ENCODE results near the gene ELL2. TPM values are rescaled to one million over a fixed set of nuclear protein-coding genes. Genes with fewer than 3 reads are reported as not detected.
A peak's percentile ranks its signal among the peaks of the same experiment; 100 is the strongest.

Gene ELL2
- total and polyA plus RNA-seq, 2 of the 13 experiments (the other 11 are each of a cell fraction or from before 2014, with no cell fraction given) = 78.9 to 97.1 TPM

GRCh38 chr5:95988094-95988493 is 26.4 kb upstream of the ELL2 start (continued):
- TF ChIP-seq ZNF629 (CRISPR knock-in tag; conservative IDR thresholded peaks at IDR 0.05) = peak; percentile 82
- TF ChIP-seq FOXA3 (CRISPR knock-in tag; IDR thresholded peaks at IDR 0.05) = peak; percentile 90
- TF ChIP-seq ZNF20 (CRISPR knock-in tag; IDR thresholded peaks at IDR 0.05) = no peak
- 0 out of 2 replicates have a peak, but pooled peaks have one; percentile 23 for TF ChIP-seq ZNF644 (CRISPR knock-in tag; IDR thresholded peaks at IDR 0.05; ENCODE audit: low read depth)
- no peak for TF ChIP-seq HIC2 (CRISPR knock-in tag; IDR thresholded peaks at IDR 0.05; ENCODE audit: low read depth)
- TF ChIP-seq ARNT (IDR thresholded peaks at IDR 0.05) = no peak
- TF ChIP-seq ZNF274 (CRISPR knock-in tag; IDR thresholded peaks at IDR 0.05) = no peak
- TF ChIP-seq ZNF253 (CRISPR knock-in tag; IDR thresholded peaks at IDR 0.05; ENCODE audit: borderline replicate concordance) = no peak
- no peak for TF ChIP-seq SIX1 (CRISPR knock-in tag; IDR thresholded peaks at IDR 0.05; ENCODE audit: borderline replicate concordance)
- peak; percentile 38; the same call in 1 of the 2 replicates for TF ChIP-seq ETV5 (CRISPR knock-in tag; IDR thresholded peaks at IDR 0.05; ENCODE audit: borderline replicate concordance)
- no peak for TF ChIP-seq ZBTB49 (CRISPR knock-in tag; IDR thresholded peaks at IDR 0.05; ENCODE audit: borderline replicate concordance)
- TF ChIP-seq HBP1 (CRISPR knock-in tag; IDR thresholded peaks at IDR 0.05; ENCODE audit: low read depth) = no peak
- no peak for TF ChIP-seq SMAD9 (CRISPR knock-in tag; IDR thresholded peaks at IDR 0.05)
- TF ChIP-seq TFAP4 (IDR thresholded peaks at IDR 0.05; ENCODE audit: borderline replicate concordance, low read depth) = no peak
- peak; percentile 57; the same call in 1 of the 2 replicates for TF ChIP-seq SALL1 (CRISPR knock-in tag; IDR thresholded peaks at IDR 0.05)
- no peak for TF ChIP-seq TCF7L2 (IDR thresholded peaks at IDR 0.05; ENCODE audit: low read depth, low read length)
- no peak for TF ChIP-seq GLMP (CRISPR knock-in tag; IDR thresholded peaks at IDR 0.05; ENCODE audit: borderline replicate concordance)
- no peak for TF ChIP-seq ZNF101 (CRISPR knock-in tag; IDR thresholded peaks at IDR 0.05; ENCODE audit: borderline replicate concordance, low read depth)
- TF ChIP-seq PRDM10 (CRISPR knock-in tag; IDR thresholded peaks at IDR 0.05; ENCODE audit: low read depth) = no peak

All from HepG2 (cell line).